Natural killer cell (primary cell): ENCODE data around the gene FAM227B. TPM values are rescaled to one million over a fixed set of nuclear protein-coding genes. Genes with fewer than 3 reads are reported as not detected.

ENCODE experiments used
- ATAC-seq, 3 donors: fragments of 150-1000 bp in 2 of 3; fragments of 200-7000 bp in 1 of 3; cut with Tn5 transposase; 1 replicate in 1 of 3; 2 replicates in 2 of 3; pipeline ENCODE4 v1.10.0; 2021; ENCODE audit warnings: mild to moderate bottlenecking in 2 of 3, moderate library complexity in 2 of 3
- DNase-seq, 2 donors: peaks; one replicate each; pipeline versions ENCODE4 v3.0.0 to v3.0.0-alpha.2; 2013 to 2021; ENCODE audit warnings: mixed read lengths in 1 of 2
- H3K27ac ChIP-seq: one replicate; pipeline ENCODE4 v1.5.1; 2013; ENCODE audit warnings: mild to moderate bottlenecking, low read length
- H3K27me3 ChIP-seq: one replicate; pipeline ENCODE4 v1.6.1; 2013; ENCODE audit warnings: low read length; ENCODE audit not compliant: control insufficient read depth, insufficient read depth
- H3K36me3 ChIP-seq: one replicate; pipeline ENCODE4 v1.6.1; 2013; ENCODE audit warnings: low read length; ENCODE audit not compliant: control insufficient read depth, insufficient read depth
- H3K4me1 ChIP-seq: one replicate; pipeline ENCODE4 v1.6.1; 2013; ENCODE audit warnings: low read length; ENCODE audit not compliant: control insufficient read depth, insufficient read depth
- H3K4me3 ChIP-seq: one replicate; pipeline ENCODE4 v1.5.1; 2013; ENCODE audit warnings: low read length
- H3K9me3 ChIP-seq: one replicate; pipeline ENCODE4 v1.6.1; 2013; ENCODE audit warnings: low read length; ENCODE audit not compliant: control insufficient read depth, insufficient read depth
- H3K27ac Mint-ChIP-seq, 2 donors: one replicate each; pipeline ENCODE4 v1.8.0; 2022; ENCODE audit warnings: mild to moderate bottlenecking in 2 of 2, mixed read lengths in 2 of 2, moderate library complexity in 1 of 2
- H3K27me3 Mint-ChIP-seq, 2 donors: one replicate each; pipeline ENCODE4 v1.8.0; 2022; ENCODE audit warnings: low read depth in 2 of 2, mixed read lengths in 2 of 2
- H3K36me3 Mint-ChIP-seq: one replicate; pipeline ENCODE4 v1.8.0; 2022; ENCODE audit warnings: mixed read lengths
- H3K4me1 Mint-ChIP-seq, 2 donors: one replicate each; pipeline ENCODE4 v1.8.0; 2022; ENCODE audit warnings: mixed read lengths in 2 of 2
- H3K4me3 Mint-ChIP-seq: one replicate; pipeline ENCODE4 v1.8.0; 2022; ENCODE audit warnings: mild to moderate bottlenecking, moderate library complexity, mixed read lengths
- H3K9me3 Mint-ChIP-seq, 2 donors: one replicate each; pipeline ENCODE4 v1.8.0; 2022; ENCODE audit warnings: mixed read lengths in 2 of 2
- WGBS: methylation state at CpG from one replicate; pipeline ENCODE4 v1.1.7; 2013; ENCODE audit warnings: missing lambda C conversion rate; ENCODE audit not compliant: insufficient coverage; 5-methylcytosine and 5-hydroxymethylcytosine counted together
- intact Hi-C: fragments of 100-400 bp; cut with micrococcal nuclease; formaldehyde crosslinking; loops from one replicate; pipeline ENCODE4 v1.14.2; 2022
- total RNA-seq, 4 donors: library from RNA; stranded (reverse); fragments of 120-200 nt in 1 of 4; gene quantifications; one replicate each; pipeline versions ENCODE4 v1.2.3 to v1.2.4, GENCODE V29; 2013 to 2022
- TF ChIP-seq, protein P1 (sequence below): fragments of 200-600 bp; IDR thresholded peaks from one replicate; pipeline ENCODE4 v1.8.0; 2022; ENCODE audit warnings: antibody characterized with exemption

FAM227B gene
- total RNA-seq, 3 donors from 2014 or later (not counting 1 experiment from before 2014, with no cell fraction given): 3.8 to 5.0 (median 4.9) TPM

DNA sequence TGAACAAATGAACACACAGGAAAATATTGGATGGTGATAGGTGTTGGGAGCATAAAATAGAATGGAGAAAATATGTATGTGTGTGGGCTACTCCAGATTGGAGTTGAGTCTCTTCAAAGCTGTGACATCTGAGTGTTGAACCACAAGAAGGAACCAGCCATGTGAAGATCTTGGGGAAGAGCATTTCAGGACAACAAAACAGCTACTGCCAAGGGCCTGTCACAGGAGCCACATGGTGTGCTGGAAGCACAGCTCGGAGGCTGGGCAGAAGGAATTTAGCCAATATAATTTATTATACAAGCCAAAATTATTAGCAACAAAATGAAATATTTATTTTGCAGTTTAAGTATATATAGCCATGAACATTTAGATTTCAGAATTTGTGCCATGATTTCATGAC is 305.9 kb downstream of the FAM227B start:
- Mint-ChIP-seq H3K36me3 (peaks cover under 1% of the 10 kb centered on the region), H3K27ac (peak overlapping the region in 1 of 2 donors; percentile 16), H3K9me3 (no peaks in the 10 kb centered on the region), H3K27me3 (no peaks in the 10 kb centered on the region), H3K4me1 (peaks cover 15 to 27% of the 10 kb centered on the region in 2 donors), H3K4me3 (no peak overlapping the region)
- no peaks in the 10 kb centered on the region for H3K4me1 ChIP-seq
- no peak overlapping the region for H3K4me3 ChIP-seq
- TF ChIP-seq, protein P1, sequence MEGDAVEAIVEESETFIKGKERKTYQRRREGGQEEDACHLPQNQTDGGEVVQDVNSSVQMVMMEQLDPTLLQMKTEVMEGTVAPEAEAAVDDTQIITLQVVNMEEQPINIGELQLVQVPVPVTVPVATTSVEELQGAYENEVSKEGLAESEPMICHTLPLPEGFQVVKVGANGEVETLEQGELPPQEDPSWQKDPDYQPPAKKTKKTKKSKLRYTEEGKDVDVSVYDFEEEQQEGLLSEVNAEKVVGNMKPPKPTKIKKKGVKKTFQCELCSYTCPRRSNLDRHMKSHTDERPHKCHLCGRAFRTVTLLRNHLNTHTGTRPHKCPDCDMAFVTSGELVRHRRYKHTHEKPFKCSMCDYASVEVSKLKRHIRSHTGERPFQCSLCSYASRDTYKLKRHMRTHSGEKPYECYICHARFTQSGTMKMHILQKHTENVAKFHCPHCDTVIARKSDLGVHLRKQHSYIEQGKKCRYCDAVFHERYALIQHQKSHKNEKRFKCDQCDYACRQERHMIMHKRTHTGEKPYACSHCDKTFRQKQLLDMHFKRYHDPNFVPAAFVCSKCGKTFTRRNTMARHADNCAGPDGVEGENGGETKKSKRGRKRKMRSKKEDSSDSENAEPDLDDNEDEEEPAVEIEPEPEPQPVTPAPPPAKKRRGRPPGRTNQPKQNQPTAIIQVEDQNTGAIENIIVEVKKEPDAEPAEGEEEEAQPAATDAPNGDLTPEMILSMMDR: no peak
- intact Hi-C loops: no loop called here
- H3K27ac ChIP-seq: no peak overlapping the region
- no peak for ATAC-seq
- no CpG with 5 or more reads among the region's 1 CpG for WGBS
- H3K36me3 ChIP-seq: peaks cover 4% of the 10 kb centered on the region
- no peak for DNase-seq
- no peaks in the 10 kb centered on the region for H3K27me3 ChIP-seq
- no peaks in the 10 kb centered on the region for H3K9me3 ChIP-seq

DNA sequence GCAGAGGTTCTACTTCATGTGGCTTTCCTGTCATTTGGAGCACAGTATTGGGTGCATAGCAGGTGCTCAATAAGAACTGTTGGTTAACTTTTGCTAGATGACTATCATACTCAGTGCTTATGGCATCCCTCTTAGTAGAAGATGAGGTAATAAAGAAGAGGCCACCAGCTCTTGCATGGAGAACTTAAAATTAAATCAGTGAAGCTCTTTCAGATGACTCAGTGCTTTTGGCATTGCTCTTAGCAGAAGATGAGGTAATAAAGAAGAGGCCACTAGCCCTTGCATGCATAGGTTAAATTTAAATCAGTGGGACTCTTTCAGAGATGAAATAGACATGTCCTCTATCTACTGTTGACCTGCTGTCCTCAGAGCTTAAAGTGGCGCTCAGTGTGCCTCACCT is 307.0 kb downstream of the FAM227B start:
- H3K27me3 ChIP-seq: no peaks in the 10 kb centered on the region
- no peaks in the 10 kb centered on the region for H3K27me3 Mint-ChIP-seq
- H3K4me3 Mint-ChIP-seq: no peak overlapping the region
- no peaks in the 10 kb centered on the region for H3K4me1 ChIP-seq
- TF ChIP-seq, protein P1: no peak
- H3K36me3 ChIP-seq: no peaks in the 10 kb centered on the region
- 100% methylated on average over 1 of the region's 1 CpG for WGBS
- no peak overlapping the region for H3K4me3 ChIP-seq
- no peak overlapping the region for H3K27ac ChIP-seq
- H3K9me3 Mint-ChIP-seq: no peaks in the 10 kb centered on the region
- no peaks in the 10 kb centered on the region for H3K9me3 ChIP-seq
- ATAC-seq (no peak), DNase-seq (no peak)
- H3K4me1 Mint-ChIP-seq: peaks cover 15 to 27% of the 10 kb centered on the region in 2 donors
- no peaks in the 10 kb centered on the region for H3K36me3 Mint-ChIP-seq
- H3K27ac Mint-ChIP-seq: peak overlapping the region in 1 of 2 donors; percentile 24
- intact Hi-C loops: no loop called here

DNA sequence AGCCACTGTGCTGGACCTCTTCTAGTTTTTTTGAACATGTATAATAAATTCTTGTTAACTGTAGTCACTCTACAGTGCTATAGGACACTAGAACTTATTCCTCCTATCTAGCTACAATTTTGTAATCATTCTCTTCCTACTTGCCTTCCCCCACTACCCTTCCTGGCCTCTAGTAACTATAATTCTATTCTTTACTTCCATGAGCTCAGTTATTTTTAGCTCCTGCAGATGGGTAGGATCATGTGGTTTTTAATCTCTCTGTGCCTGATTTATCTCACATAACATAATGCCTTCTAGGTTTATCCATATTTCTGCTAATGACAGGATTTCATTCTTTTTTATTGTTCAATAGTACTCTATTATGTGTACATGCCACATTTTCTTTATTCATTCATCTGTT is 310.7 kb downstream of the FAM227B start:
- Histone ChIP-seq H3K36me3 (peaks cover 5% of the 10 kb centered on the region), H3K9me3 (no peaks in the 10 kb centered on the region), H3K27me3 (no peaks in the 10 kb centered on the region), H3K4me1 (no peaks in the 10 kb centered on the region), H3K4me3 (no peak overlapping the region), H3K27ac (no peak overlapping the region)
- H3K4me1 Mint-ChIP-seq: peaks cover 8 to 35% of the 10 kb centered on the region in 2 donors
- no peak overlapping the region for H3K27ac Mint-ChIP-seq
- H3K36me3 Mint-ChIP-seq: no peaks in the 10 kb centered on the region
- intact Hi-C loops: no loop called here
- no peaks in the 10 kb centered on the region for H3K27me3 Mint-ChIP-seq
- no peaks in the 10 kb centered on the region for H3K9me3 Mint-ChIP-seq
- TF ChIP-seq, protein P1: no peak
- DNase-seq: no peak
- no peak overlapping the region for H3K4me3 Mint-ChIP-seq
- no peak for ATAC-seq

DNA sequence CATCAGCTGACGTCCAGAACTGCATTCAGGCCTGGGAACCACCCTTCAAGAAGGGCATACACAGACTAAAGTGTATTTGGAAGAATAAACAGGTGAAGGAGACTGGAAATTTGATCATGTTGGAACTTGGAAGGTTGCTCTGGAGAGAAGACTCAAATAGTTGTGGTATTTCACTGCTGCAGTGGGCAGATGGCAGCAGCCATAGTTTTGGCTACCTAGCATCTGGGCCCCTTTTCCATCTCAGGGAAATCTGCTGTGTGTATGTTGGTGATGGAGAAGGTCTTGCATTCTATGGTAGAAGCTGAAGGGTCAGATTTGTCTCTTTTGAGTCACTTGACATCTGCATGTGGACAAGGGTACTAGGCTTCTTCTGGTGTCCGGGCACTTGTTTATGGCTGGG is 311.9 kb downstream of the FAM227B start:
- intact Hi-C loops: no loop called here
- H3K27ac Mint-ChIP-seq: no peak overlapping the region
- H3K36me3 Mint-ChIP-seq: no peaks in the 10 kb centered on the region
- ATAC-seq (no peak), DNase-seq (no peak)
- Histone ChIP-seq H3K36me3 (peaks cover 11% of the 10 kb centered on the region), H3K27ac (no peak overlapping the region), H3K4me1 (no peaks in the 10 kb centered on the region), H3K9me3 (no peaks in the 10 kb centered on the region), H3K27me3 (no peaks in the 10 kb centered on the region), H3K4me3 (no peak overlapping the region)
- TF ChIP-seq, protein P1: no peak
- H3K9me3 Mint-ChIP-seq: no peaks in the 10 kb centered on the region
- H3K4me3 Mint-ChIP-seq: no peak overlapping the region
- H3K27me3 Mint-ChIP-seq: no peaks in the 10 kb centered on the region
- WGBS: 97% methylated on average over 2 of the region's 2 CpGs
- peaks cover 9 to 37% of the 10 kb centered on the region in 2 donors for H3K4me1 Mint-ChIP-seq
